ENCODE measurements around the gene ETV5.
"Not testable (repeated sequence)": the region's sequence is repeated elsewhere in the genome, so short reads cannot be mapped to it uniquely, and the experiment has no call there.

Gene ETV5

GRCh38 chr3:186060222-186060621 lies 48.7 kb downstream of the ETV5 start:
- no peak for DNase-seq

- DNase-seq, result no peak
Measured at GRCh38 chr3:186059192-186059591, 49.7 kb downstream of the ETV5 start.

- DNase-seq, result no peak
Measured at GRCh38 chr3:186058225-186058624, 50.7 kb downstream of the ETV5 start.

GRCh38 chr3:186057594-186057993 lies 51.3 kb downstream of the ETV5 start:
- no peak for DNase-seq

- DNase-seq, result no peak
Measured at GRCh38 chr3:186054792-186055352, 54.0 kb downstream of the ETV5 start.

GRCh38 chr3:186053954-186054791 lies 54.7 kb downstream of the ETV5 start:
- no peak for DNase-seq

GRCh38 chr3:186052096-186052840 lies 56.6 kb downstream of the ETV5 start:
- no peak for DNase-seq

GRCh38 chr3:186049001-186049400 lies 59.9 kb downstream of the ETV5 start:
- no peak for DNase-seq

GRCh38 chr3:186048119-186048518 lies 60.8 kb downstream of the ETV5 start:
- no peak for DNase-seq

GRCh38 chr3:186046838-186047237 lies 62.1 kb downstream of the ETV5 start:
- DNase-seq, result no peak

- DNase-seq, result no peak
Measured at GRCh38 chr3:186044968-186045367, 63.9 kb downstream of the ETV5 start.

- no peak for DNase-seq
Measured at GRCh38 chr3:186044427-186044826, 64.5 kb downstream of the ETV5 start.

GRCh38 chr3:186042521-186043202 lies 66.2 kb downstream of the ETV5 start:
- no peak for DNase-seq

GRCh38 chr3:186042036-186042435 lies 66.9 kb downstream of the ETV5 start:
- no peak for DNase-seq

GRCh38 chr3:186038360-186038759 lies 70.5 kb downstream of the ETV5 start:
- no peak for DNase-seq

GRCh38 chr3:186035277-186035676 lies 73.6 kb downstream of the ETV5 start:
- no peak for DNase-seq

- DNase-seq, result no peak
Measured at GRCh38 chr3:186032321-186032720, 76.6 kb downstream of the ETV5 start.

- DNase-seq, result not testable (repeated sequence)
Measured at GRCh38 chr3:186025993-186026392, 82.9 kb downstream of the ETV5 start.

GRCh38 chr3:186025161-186025560 lies 83.7 kb downstream of the ETV5 start:
- DNase-seq, result no peak

GRCh38 chr3:186024210-186024609 lies 84.7 kb downstream of the ETV5 start:
- DNase-seq, result no peak

GRCh38 chr3:186022931-186023330 lies 86.0 kb downstream of the ETV5 start:
- DNase-seq, result no peak

GRCh38 chr3:186021673-186022362 lies 87.1 kb downstream of the ETV5 start:
- no peak for DNase-seq

GRCh38 chr3:186021250-186021649 lies 87.6 kb downstream of the ETV5 start:
- not testable (repeated sequence) for DNase-seq

Measured in effector CD8-positive, alpha-beta T cell (primary cell).